Neural progenitor cell (in vitro differentiated cells): Measurements from ENCODE around the gene PTTG1IP.

Experiments used
- EZH2phosphoT487 ChIP-seq: fragments of 200-600 bp; sonication (generic); IDR thresholded peaks from 2 replicates; pipeline ENCODE4 v1.6.1; 2017; ENCODE audit warnings: antibody characterized with exemption
- TF ChIP-seq, protein P1 (sequence below): fragments of 200-600 bp; sonication (generic); IDR thresholded peaks from 2 replicates; pipeline ENCODE4 v1.5.1; 2017; ENCODE audit warnings: antibody characterized with exemption, mild to moderate bottlenecking

DNA sequence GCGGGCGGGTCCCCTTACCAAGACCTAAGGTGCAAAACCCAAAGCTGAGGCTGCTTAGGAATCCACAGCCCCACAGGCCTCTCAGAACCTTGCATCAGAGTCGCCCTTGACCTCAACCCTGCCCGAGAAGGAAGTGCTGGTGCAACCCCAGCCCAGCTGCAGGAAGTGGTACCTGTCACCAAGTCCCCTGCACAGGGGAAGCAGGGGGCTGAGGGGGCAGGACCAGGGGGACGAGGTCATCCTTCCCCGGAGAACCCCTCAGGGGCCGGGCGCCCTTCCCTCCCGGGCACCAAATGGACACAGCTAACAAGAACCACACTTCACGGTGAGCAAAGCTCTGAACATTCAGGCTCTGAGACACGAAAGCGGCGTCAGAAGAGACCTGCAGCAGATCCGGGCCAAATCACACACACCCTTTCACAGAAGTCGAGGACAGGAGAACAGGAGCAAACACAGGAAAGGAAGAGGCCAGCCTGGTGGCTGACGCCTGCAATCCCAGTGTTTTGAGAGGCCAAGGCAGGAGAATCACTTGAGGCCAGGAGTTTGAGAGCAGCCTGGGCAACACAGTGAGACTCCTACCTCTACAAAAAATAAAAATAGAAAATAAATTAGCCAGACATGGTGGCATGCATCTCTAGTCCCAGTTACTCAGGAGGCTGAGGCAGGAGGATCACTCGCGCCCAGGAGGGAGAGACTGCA is 40.8 kb upstream of the PTTG1IP start:
- TF ChIP-seq, protein P1, sequence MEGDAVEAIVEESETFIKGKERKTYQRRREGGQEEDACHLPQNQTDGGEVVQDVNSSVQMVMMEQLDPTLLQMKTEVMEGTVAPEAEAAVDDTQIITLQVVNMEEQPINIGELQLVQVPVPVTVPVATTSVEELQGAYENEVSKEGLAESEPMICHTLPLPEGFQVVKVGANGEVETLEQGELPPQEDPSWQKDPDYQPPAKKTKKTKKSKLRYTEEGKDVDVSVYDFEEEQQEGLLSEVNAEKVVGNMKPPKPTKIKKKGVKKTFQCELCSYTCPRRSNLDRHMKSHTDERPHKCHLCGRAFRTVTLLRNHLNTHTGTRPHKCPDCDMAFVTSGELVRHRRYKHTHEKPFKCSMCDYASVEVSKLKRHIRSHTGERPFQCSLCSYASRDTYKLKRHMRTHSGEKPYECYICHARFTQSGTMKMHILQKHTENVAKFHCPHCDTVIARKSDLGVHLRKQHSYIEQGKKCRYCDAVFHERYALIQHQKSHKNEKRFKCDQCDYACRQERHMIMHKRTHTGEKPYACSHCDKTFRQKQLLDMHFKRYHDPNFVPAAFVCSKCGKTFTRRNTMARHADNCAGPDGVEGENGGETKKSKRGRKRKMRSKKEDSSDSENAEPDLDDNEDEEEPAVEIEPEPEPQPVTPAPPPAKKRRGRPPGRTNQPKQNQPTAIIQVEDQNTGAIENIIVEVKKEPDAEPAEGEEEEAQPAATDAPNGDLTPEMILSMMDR, result no peak
- no peak for TF ChIP-seq EZH2phosphoT487
